HepG2 (cell line): ENCODE measurements around the gene MND1. TPM values are rescaled to one million over a fixed set of nuclear protein-coding genes. Genes with fewer than 3 reads are reported as not detected.

ENCODE experiments used
- ATRX ChIP-seq: sonication (generic); formaldehyde crosslinking; IDR thresholded peaks from 2 replicates; pipeline ENCODE4 v1.4.0; 2020; ENCODE audit warnings: missing genetic modification reagents, borderline replicate concordance
- CERS6 ChIP-seq: sonication (generic); formaldehyde crosslinking; IDR thresholded peaks from 2 replicates; pipeline ENCODE4 v1.5.0; 2020; ENCODE audit warnings: missing genetic modification reagents
- GATA4 ChIP-seq: sonication (generic); IDR thresholded peaks from 2 replicates; pipeline ENCODE4 v1.6.1; 2016; ENCODE audit warnings: antibody characterized with exemption, low read depth, borderline replicate concordance
- GFI1 ChIP-seq: sonication (generic); formaldehyde crosslinking; IDR thresholded peaks from 2 replicates; pipeline ENCODE4 v1.5.0; 2020; ENCODE audit warnings: missing genetic modification reagents, mild to moderate bottlenecking, borderline replicate concordance
- GTF2F1 ChIP-seq: fragments of 150-350 bp; IDR thresholded peaks from 2 replicates; pipeline ENCODE4 v1.6.1; 2014; ENCODE audit warnings: low read length
- HNF4G ChIP-seq, 2 experiments: sonication (generic) in 1 of 2; formaldehyde crosslinking in 1 of 2; IDR thresholded peaks; 2 replicates each; pipeline versions ENCODE4 v1.4.0 to v1.6.1; 2011 to 2020; ENCODE audit warnings: borderline replicate concordance in 2 of 2, low read depth in 2 of 2, mild to moderate bottlenecking in 2 of 2, low read length in 1 of 2, missing genetic modification reagents in 1 of 2, moderate library complexity in 1 of 2
- MED1 ChIP-seq: sonication (generic); formaldehyde crosslinking; IDR thresholded peaks from 2 replicates; pipeline ENCODE4 v1.4.0; 2020; ENCODE audit warnings: missing genetic modification reagents
- POLR2AphosphoS5 ChIP-seq: IDR thresholded peaks from 2 replicates; pipeline ENCODE4 v1.6.1; 2012; ENCODE audit warnings: low read depth, low read length
- RARG ChIP-seq: sonication (generic); formaldehyde crosslinking; IDR thresholded peaks from 2 replicates; pipeline ENCODE4 v1.4.0; 2020; ENCODE audit warnings: low read depth, mild to moderate bottlenecking, missing genetic modification reagents
- SKIL ChIP-seq: sonication (generic); formaldehyde crosslinking; IDR thresholded peaks from 2 replicates; pipeline ENCODE4 v1.8.0; 2022; ENCODE audit warnings: missing genetic modification reagents, mild to moderate bottlenecking, moderate library complexity, borderline replicate concordance
- SOX13 ChIP-seq, 3 experiments: fragments of 450-650 bp in 1 of 3; sonication (generic) in 1 of 3; formaldehyde crosslinking in 1 of 3; IDR thresholded peaks in 2 of 3; conservative IDR thresholded peaks in 1 of 3; 2 replicates each; pipeline versions ENCODE4 v1.5.0 to v1.6.1; 2016 to 2020; ENCODE audit warnings: antibody characterized with exemption in 1 of 3, mild to moderate bottlenecking in 1 of 3, missing compliant biosample characterization in 1 of 3, missing genetic modification reagents in 1 of 3, moderate library complexity in 1 of 3
- ZNF326 ChIP-seq: sonication (generic); formaldehyde crosslinking; IDR thresholded peaks from 2 replicates; pipeline ENCODE4 v1.4.0; 2020; ENCODE audit warnings: missing genetic modification reagents, borderline replicate concordance
- ZNF639 ChIP-seq: conservative IDR thresholded peaks from 2 replicates; pipeline ENCODE4 v1.6.1; 2018; ENCODE audit warnings: missing genetic modification reagents
- ZNF790 ChIP-seq: sonication (generic); formaldehyde crosslinking; IDR thresholded peaks from 2 replicates; pipeline ENCODE4 v1.8.0; 2022; ENCODE audit warnings: missing genetic modification reagents, mild to moderate bottlenecking, borderline replicate concordance
- polyA plus RNA-seq, 8 experiments: library from polyadenylated mRNA; depleted of rRNA in 3 of 8; stranded (reverse) in 7 of 8; unstranded in 1 of 8; fragments of >200 nt; fragmentation: Illumina TruSeq in 4 of 8; extraction: Trizol in 4 of 8; gene quantifications; 2 replicates each; pipeline versions ENCODE4 v1.2.1 to v1.2.3, GENCODE V29; 2011 to 2016; ENCODE audit warnings: low read depth in 4 of 8, missing spikeins in 1 of 8, mixed read lengths in 1 of 8; ENCODE audit not compliant: insufficient read depth in 1 of 8
- total RNA-seq, 5 experiments: library from RNA; depleted of rRNA; stranded (reverse); fragments of >200 nt; fragmentation: Illumina TruSeq; extraction: Trizol; gene quantifications; 2 replicates each; pipeline ENCODE4 v1.2.3, GENCODE V29; 2016; ENCODE audit warnings: low read depth in 1 of 5
- TF ChIP-seq, protein P1 (sequence below): sonication (generic); formaldehyde crosslinking; IDR thresholded peaks from 2 replicates; pipeline ENCODE4 v1.5.0; 2020; ENCODE audit warnings: mild to moderate bottlenecking, missing genetic modification reagents
- TF ChIP-seq, protein P2 (sequence below): sonication (generic); formaldehyde crosslinking; IDR thresholded peaks from 2 replicates; pipeline ENCODE4 v1.4.0; 2020; ENCODE audit warnings: missing genetic modification reagents; ENCODE audit errors: not compliant biosample characterization
- TF ChIP-seq, protein P3 (sequence below): sonication (generic); formaldehyde crosslinking; IDR thresholded peaks from 2 replicates; pipeline ENCODE4 v1.5.0; 2020; ENCODE audit warnings: missing genetic modification reagents

Gene MND1
- total and polyA plus RNA-seq, 2 of the 13 experiments (the other 11 are each of a cell fraction or from before 2014, with no cell fraction given) = 4.8 to 30.7 TPM

DNA sequence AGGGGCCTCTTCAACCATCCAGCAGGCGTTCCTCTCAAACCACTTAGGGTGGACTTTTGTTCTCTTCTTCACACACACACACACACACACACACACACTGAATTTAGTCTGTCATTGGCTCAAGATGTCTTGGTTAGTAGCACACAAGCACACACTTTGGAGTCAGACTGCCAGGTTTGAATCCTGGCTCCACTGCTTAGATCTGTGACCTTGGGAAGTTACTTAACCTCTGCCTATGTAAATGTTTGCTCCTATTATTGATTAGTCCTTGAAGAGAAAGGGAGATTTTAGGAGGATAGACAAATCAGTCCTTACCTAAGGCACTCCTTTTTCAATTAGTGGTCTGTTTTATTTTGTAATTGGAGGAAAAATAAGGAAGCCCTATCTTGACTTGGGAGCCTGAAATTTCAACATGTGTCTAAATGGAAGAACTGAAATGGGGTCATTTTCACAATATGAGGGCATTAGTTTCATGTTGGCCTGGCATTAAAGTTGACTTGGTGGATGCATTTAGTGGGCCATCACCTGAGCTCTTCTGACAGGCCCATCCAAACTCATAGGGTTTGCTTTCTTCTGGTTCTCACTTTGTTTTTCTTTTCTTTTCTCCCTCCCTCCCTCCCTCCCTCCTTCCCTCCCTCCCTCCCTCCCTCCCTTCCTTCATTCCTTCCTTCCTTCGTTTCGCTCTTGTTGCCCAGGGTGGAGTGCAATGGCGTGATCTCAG is 108.3 kb downstream of the MND1 start (continued):
- TF ChIP-seq SKIL (CRISPR knock-in tag) (no peak), HNF4G (IDR thresholded peaks at IDR 0.05; ENCODE audit: borderline replicate concordance, low read depth, low read length) (no peak), HNF4G (CRISPR knock-in tag; IDR thresholded peaks at IDR 0.05; ENCODE audit: borderline replicate concordance, low read depth) (no peak), GFI1 (no peak), SOX13 (IDR thresholded peaks at IDR 0.05) (no peak), SOX13 (CRISPR knock-in tag; conservative IDR thresholded peaks at IDR 0.05 in 1 of 2, IDR thresholded peaks at IDR 0.05 in 1 of 2) (peak in 1 of 2 experiments; percentile 38; a peak in 1 of 4 replicates), RARG (CRISPR knock-in tag) (no peak), ATRX (CRISPR knock-in tag) (no peak), ZNF639 (no peak), CERS6 (CRISPR knock-in tag) (no peak), POLR2AphosphoS5 (no peak), MED1 (CRISPR knock-in tag) (no peak), ZNF326 (no peak), GTF2F1 (no peak), ZNF790 (CRISPR knock-in tag) (no peak), GATA4 (no peak)
- TF ChIP-seq, protein P1, sequence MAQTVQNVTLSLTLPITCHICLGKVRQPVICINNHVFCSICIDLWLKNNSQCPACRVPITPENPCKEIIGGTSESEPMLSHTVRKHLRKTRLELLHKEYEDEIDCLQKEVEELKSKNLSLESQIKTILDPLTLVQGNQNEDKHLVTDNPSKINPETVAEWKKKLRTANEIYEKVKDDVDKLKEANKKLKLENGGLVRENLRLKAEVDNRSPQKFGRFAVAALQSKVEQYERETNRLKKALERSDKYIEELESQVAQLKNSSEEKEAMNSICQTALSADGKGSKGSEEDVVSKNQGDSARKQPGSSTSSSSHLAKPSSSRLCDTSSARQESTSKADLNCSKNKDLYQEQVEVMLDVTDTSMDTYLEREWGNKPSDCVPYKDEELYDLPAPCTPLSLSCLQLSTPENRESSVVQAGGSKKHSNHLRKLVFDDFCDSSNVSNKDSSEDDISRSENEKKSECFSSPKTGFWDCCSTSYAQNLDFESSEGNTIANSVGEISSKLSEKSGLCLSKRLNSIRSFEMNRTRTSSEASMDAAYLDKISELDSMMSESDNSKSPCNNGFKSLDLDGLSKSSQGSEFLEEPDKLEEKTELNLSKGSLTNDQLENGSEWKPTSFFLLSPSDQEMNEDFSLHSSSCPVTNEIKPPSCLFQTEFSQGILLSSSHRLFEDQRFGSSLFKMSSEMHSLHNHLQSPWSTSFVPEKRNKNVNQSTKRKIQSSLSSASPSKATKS (CRISPR knock-in tag) = no peak
- TF ChIP-seq, protein P2, sequence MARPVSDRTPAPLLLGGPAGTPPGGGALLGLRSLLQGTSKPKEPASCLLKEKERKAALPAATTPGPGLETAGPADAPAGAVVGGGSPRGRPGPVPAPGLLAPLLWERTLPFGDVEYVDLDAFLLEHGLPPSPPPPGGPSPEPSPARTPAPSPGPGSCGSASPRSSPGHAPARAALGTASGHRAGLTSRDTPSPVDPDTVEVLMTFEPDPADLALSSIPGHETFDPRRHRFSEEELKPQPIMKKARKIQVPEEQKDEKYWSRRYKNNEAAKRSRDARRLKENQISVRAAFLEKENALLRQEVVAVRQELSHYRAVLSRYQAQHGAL = no peak
- TF ChIP-seq, protein P3, sequence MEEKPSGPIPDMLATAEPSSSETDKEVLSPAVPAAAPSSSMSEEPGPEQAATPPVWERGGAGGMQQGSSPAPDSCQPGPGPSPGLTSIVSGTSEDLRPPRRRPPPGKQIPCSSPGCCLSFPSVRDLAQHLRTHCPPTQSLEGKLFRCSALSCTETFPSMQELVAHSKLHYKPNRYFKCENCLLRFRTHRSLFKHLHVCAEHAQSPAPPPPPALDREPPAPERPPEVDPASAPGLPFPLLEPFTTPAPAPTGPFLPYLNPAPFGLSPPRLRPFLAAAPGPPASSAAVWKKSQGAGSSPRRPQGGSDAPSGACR = no peak
